ENCODE data around the gene TTC7B. TPM values are rescaled to one million over a fixed set of nuclear protein-coding genes. Genes with fewer than 3 reads are reported as not detected.
A peak's percentile ranks its signal among the peaks of the same experiment; 100 is the strongest.
"Not testable (repeated sequence)": the region's sequence is repeated elsewhere in the genome, so short reads cannot be mapped to it uniquely, and the experiment has no call there.

Gene TTC7B
- total RNA-seq, 2 experiments from 2014 or later: 8.8 to 9.5 TPM

- H3K36me3 Mint-ChIP-seq (ENCODE audit: low read depth): peaks cover 21% of the 10 kb centered on the region
- DNase-seq, H3K27me3 Mint-ChIP-seq, POLR2A ChIA-PET, H3K4me3 Mint-ChIP-seq, H3K27ac Mint-ChIP-seq, CTCF ChIA-PET: not testable (repeated sequence)
- peaks cover 17% of the 10 kb centered on the region for H3K9me3 Mint-ChIP-seq
- peaks cover 26% of the 10 kb centered on the region for H3K4me1 Mint-ChIP-seq
Measured at GRCh38 chr14:90823542-90823941, 7.3 kb upstream of the TTC7B start.

GRCh38 chr14:90820958-90821357 lies 4.7 kb upstream of the TTC7B start:
- Mint-ChIP-seq H3K27me3 (peaks cover 11% of the 10 kb centered on the region), H3K9me3 (peaks cover 17% of the 10 kb centered on the region), H3K27ac (no peak overlapping the region), H3K4me1 (peaks cover 15% of the 10 kb centered on the region), H3K36me3 (ENCODE audit: low read depth) (peaks cover 17% of the 10 kb centered on the region), H3K4me3 (no peak overlapping the region)
- POLR2A ChIA-PET: interaction anchor here (0.9 to 2.0 kb wide), 3 partner anchors 8 to 438 kb away, joined by 3 to 10 read pairs (median 3); no protein-coding TSS in a partner anchor
- CTCF ChIA-PET: interaction anchor here (0.5 to 1.6 kb wide), 5 partner anchors 15 to 466 kb away, joined by 3 to 6 read pairs (median 3); no protein-coding TSS in a partner anchor
- peak; percentile 82 for DNase-seq

- peaks cover 19% of the 10 kb centered on the region for H3K4me1 Mint-ChIP-seq
- DNase-seq: no peak
- peaks cover 18% of the 10 kb centered on the region for H3K27me3 Mint-ChIP-seq
- peaks cover 12% of the 10 kb centered on the region for H3K9me3 Mint-ChIP-seq
- H3K27ac Mint-ChIP-seq: no peak overlapping the region
- peaks cover 14% of the 10 kb centered on the region for H3K36me3 Mint-ChIP-seq (ENCODE audit: low read depth)
- ChIA-PET CTCF (interaction anchor here (1.6 kb wide), 1 partner anchor 61 kb away, joined by 5 read pairs; no protein-coding TSS in a partner anchor), POLR2A (interaction anchor here (0.8 to 2.0 kb wide), 2 partner anchors 10 to 61 kb away, joined by 3 to 10 read pairs; no protein-coding TSS in a partner anchor)
- H3K4me3 Mint-ChIP-seq: no peak overlapping the region
Measured at GRCh38 chr14:90819734-90820393, 3.6 kb upstream of the TTC7B start.

DNA sequence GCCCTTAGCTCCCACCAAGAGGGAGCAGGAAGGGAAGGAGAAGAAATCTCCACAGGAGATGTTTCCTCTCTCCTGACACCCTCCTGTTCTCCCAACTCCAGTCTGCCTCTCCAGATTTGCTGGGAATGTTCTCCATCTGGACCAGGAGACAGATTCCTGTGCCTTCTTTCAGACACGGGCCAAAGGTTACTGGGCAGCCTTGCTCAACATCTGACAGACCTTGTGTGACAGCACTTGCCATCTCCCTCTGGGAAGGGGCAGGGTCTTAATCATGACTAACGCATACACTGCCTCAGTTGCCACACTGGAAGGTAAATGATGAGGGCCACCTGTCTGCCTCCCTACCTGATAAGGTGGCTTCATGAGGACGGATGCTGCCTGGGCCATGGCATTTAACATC lies 2.5 kb upstream of the TTC7B start:
- CTCF ChIA-PET: interaction anchor here (0.7 kb wide), 1 partner anchor 72 kb away, joined by 3 read pairs; no protein-coding TSS in a partner anchor

DNA sequence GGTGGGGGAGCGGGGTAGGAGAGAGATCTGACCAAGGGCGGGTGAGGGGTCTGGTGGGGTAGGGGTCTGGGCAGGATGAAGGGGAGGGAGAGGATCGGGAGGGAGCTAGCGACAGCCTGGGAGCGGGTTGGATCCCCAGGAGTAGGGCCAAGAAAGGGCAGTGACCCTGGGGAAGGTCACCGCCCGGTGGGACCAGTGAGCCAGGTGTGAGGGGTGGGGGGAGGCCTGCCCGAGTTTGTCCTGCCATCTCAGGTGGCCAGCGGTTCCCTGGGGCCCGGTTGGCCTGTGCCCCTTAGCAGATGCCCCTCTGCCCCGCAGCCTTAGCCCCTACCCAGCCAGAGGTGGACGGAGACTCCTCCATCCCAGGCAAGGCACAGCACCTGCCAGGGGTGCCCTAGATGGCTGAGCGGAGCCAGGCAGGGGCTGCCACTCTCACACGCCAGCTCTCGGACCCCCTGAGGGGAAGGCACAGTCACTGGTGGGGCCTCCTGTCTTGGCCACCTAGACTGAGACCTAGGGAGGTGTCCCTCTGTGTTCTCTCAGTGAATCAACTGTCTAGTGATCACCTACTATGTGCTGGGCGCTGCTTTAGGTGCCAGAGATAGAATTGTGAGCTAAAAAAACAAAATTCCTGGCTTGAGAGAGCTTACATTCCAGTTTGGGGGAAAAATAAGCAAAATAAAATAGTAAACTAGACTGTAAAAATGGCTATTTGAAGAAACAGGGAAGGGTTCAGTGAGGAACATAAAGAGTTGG lies 629 bp upstream of the TTC7B start:
- DNase-seq: no peak
- H3K4me3 Mint-ChIP-seq: peak overlapping the region; percentile 34
- peaks cover under 1% of the 10 kb centered on the region for H3K36me3 Mint-ChIP-seq (ENCODE audit: low read depth)
- peaks cover 20% of the 10 kb centered on the region for H3K4me1 Mint-ChIP-seq
- ChIA-PET POLR2A (interaction anchor here (1.0 to 1.3 kb wide), 2 partner anchors 10 to 58 kb away, joined by 4 read pairs; no protein-coding TSS in a partner anchor), CTCF (interaction anchor here (0.6 to 1.6 kb wide), 4 partner anchors 12 to 311 kb away, joined by 4 to 9 read pairs (median 6); no protein-coding TSS in a partner anchor)
- no peak overlapping the region for H3K27ac Mint-ChIP-seq
- peaks cover 23% of the 10 kb centered on the region for H3K27me3 Mint-ChIP-seq
- no peaks in the 10 kb centered on the region for H3K9me3 Mint-ChIP-seq

More for the DNA sequence above, 2.5 kb upstream of the TTC7B start:
- Mint-ChIP-seq H3K27ac (no peak overlapping the region), H3K36me3 (ENCODE audit: low read depth) (peaks cover 8% of the 10 kb centered on the region), H3K4me1 (peaks cover 21% of the 10 kb centered on the region), H3K27me3 (peaks cover 23% of the 10 kb centered on the region), H3K9me3 (peaks cover 6% of the 10 kb centered on the region), H3K4me3 (no peak overlapping the region)
- POLR2A ChIA-PET: no interaction called here
- no peak for DNase-seq

DNA sequence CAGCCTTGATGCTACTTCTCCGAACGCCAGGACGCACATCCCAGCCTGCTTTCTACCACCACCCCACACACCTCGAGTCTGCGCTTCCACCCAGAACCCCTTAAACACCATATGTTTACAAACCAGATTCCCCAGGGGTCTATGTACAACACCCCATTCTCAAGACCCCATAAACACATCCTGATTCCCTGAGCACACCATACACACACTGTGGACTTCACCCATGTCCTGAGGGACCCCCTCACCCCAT lies 733 bp downstream of the TTC7B start:
- Mint-ChIP-seq H3K36me3 (ENCODE audit: low read depth) (no peaks in the 10 kb centered on the region), H3K27me3 (peaks cover 23% of the 10 kb centered on the region), H3K27ac (no peak overlapping the region), H3K9me3 (no peaks in the 10 kb centered on the region), H3K4me3 (peak overlapping the region; percentile 67), H3K4me1 (peaks cover 10% of the 10 kb centered on the region)
- POLR2A ChIA-PET: interaction anchor here (0.8 to 1.0 kb wide), 2 partner anchors 13 to 57 kb away, joined by 3 to 4 read pairs; no protein-coding TSS in a partner anchor
- DNase-seq: no peak
- CTCF ChIA-PET: interaction anchor here (1.6 kb wide), 1 partner anchor 14 kb away, joined by 9 read pairs; no protein-coding TSS in a partner anchor

GRCh38 chr14:90814806-90815571 lies 1.2 kb downstream of the TTC7B start:
- Mint-ChIP-seq H3K36me3 (ENCODE audit: low read depth) (no peaks in the 10 kb centered on the region), H3K27ac (no peak overlapping the region), H3K27me3 (peaks cover 23% of the 10 kb centered on the region), H3K4me3 (peak overlapping the region; percentile 67), H3K4me1 (peaks cover 7% of the 10 kb centered on the region), H3K9me3 (no peaks in the 10 kb centered on the region)
- ChIA-PET POLR2A (interaction anchor here (0.8 kb wide), 1 partner anchor 14 kb away, joined by 3 read pairs; no protein-coding TSS in a partner anchor), CTCF (interaction anchor here (1.6 kb wide), 1 partner anchor 14 kb away, joined by 9 read pairs; no protein-coding TSS in a partner anchor)
- no peak for DNase-seq

- Mint-ChIP-seq H3K9me3 (no peaks in the 10 kb centered on the region), H3K27me3 (peaks cover 23% of the 10 kb centered on the region), H3K36me3 (ENCODE audit: low read depth) (no peaks in the 10 kb centered on the region), H3K4me1 (peaks cover 6% of the 10 kb centered on the region), H3K27ac (no peak overlapping the region), H3K4me3 (no peak overlapping the region)
- POLR2A ChIA-PET: interaction anchor here (0.7 kb wide), 1 partner anchor 8 kb away, joined by 3 read pairs; no protein-coding TSS in a partner anchor
- CTCF ChIA-PET: no interaction called here
- DNase-seq: no peak
Measured at GRCh38 chr14:90813442-90813841, 2.8 kb downstream of the TTC7B start.

DNA sequence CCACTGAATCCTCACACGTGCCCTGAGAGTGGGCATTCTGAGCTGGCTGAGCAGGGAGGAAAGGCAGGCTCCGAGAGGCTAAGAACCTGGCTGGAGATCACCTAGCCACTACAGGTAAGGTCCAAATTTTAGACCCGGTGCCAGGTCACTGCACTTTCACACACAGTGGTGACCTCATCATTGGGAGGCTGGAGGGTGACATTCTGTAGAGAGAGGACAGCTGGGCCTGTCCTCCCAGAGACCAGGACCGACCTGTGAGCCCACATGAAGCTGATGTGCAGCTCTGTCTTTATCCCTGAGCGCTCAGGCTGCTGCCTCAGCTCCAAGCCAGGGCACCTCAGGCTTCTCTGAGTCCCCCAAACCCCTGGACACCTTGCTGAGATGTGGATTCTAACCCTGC lies 4.1 kb downstream of the TTC7B start:
- no peak overlapping the region for H3K4me3 Mint-ChIP-seq

GRCh38 chr14:90811641-90812040 lies 4.6 kb downstream of the TTC7B start:
- ChIA-PET CTCF (interaction anchor here (0.8 kb wide), 1 partner anchor 53 kb away, joined by 3 read pairs; no protein-coding TSS in a partner anchor), POLR2A (no interaction called here)

More for the DNA sequence above, 4.1 kb downstream of the TTC7B start:
- peaks cover 13% of the 10 kb centered on the region for H3K27me3 Mint-ChIP-seq
- no peaks in the 10 kb centered on the region for H3K9me3 Mint-ChIP-seq
- POLR2A ChIA-PET: no interaction called here
- peaks cover 6% of the 10 kb centered on the region for H3K4me1 Mint-ChIP-seq
- DNase-seq: no peak
- H3K36me3 Mint-ChIP-seq (ENCODE audit: low read depth): no peaks in the 10 kb centered on the region
- CTCF ChIA-PET: interaction anchor here (0.8 kb wide), 1 partner anchor 53 kb away, joined by 3 read pairs; no protein-coding TSS in a partner anchor
- H3K27ac Mint-ChIP-seq: no peak overlapping the region

GRCh38 chr14:90810806-90811205 lies 5.4 kb downstream of the TTC7B start:
- Mint-ChIP-seq H3K27ac (no peak overlapping the region), H3K36me3 (ENCODE audit: low read depth) (no peaks in the 10 kb centered on the region), H3K4me3 (no peak overlapping the region), H3K4me1 (peaks cover 6% of the 10 kb centered on the region), H3K9me3 (no peaks in the 10 kb centered on the region), H3K27me3 (peaks cover 12% of the 10 kb centered on the region)
- CTCF ChIA-PET: no interaction called here
- no peak for DNase-seq
- POLR2A ChIA-PET: no interaction called here

More at GRCh38 chr14:90811641-90812040, 4.6 kb downstream of the TTC7B start:
- DNase-seq: no peak
- H3K36me3 Mint-ChIP-seq (ENCODE audit: low read depth): no peaks in the 10 kb centered on the region
- no peak overlapping the region for H3K27ac Mint-ChIP-seq
- H3K9me3 Mint-ChIP-seq: no peaks in the 10 kb centered on the region
- H3K4me3 Mint-ChIP-seq: no peak overlapping the region
- H3K4me1 Mint-ChIP-seq: peaks cover 6% of the 10 kb centered on the region
- peaks cover 12% of the 10 kb centered on the region for H3K27me3 Mint-ChIP-seq

DNA sequence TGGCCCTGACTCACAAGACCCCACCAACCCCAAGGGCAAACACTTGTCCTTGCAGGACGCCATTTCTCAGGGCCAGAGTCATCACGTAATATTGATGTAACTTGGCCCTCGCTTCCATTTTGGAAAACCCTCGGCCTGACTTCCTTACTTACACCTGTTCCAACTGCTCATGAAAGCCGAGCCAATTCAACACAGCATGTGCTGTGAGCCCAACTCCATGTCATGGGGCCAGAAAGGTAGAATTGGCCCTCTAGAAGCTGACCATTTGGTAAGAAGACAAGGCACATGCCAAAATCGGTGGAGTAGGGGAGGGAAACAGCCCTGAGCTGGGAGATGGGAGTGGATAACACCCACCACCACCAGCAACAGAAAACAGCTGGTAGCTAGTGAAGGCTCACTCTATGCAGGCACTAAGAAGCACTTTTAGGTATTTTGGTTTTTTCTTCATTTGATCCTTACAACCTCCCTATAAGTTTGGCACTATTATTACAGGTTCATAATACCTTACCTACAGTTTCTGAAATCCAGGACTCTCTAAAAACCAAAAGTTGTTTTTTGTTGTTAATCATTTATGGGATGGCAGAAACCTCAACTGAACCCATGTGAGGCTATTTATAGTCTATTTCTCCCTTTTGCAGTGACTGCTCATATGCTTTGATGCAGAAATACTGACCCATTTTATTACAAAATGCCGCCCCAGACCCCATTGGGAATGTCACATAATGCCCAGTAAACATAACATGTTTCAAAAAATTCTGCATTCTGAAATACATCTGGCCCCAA lies 6.5 kb downstream of the TTC7B start:
- H3K9me3 Mint-ChIP-seq: no peaks in the 10 kb centered on the region

More for the DNA sequence above, 6.5 kb downstream of the TTC7B start:
- ChIA-PET CTCF (no interaction called here), POLR2A (interaction anchor here (1.2 kb wide), 1 partner anchor 10 kb away, joined by 3 read pairs; no protein-coding TSS in a partner anchor)
- no peak overlapping the region for H3K27ac Mint-ChIP-seq
- DNase-seq: no peak
- H3K36me3 Mint-ChIP-seq (ENCODE audit: low read depth): no peaks in the 10 kb centered on the region
- H3K4me3 Mint-ChIP-seq: no peak overlapping the region
- H3K27me3 Mint-ChIP-seq: peaks cover 4% of the 10 kb centered on the region
- peaks cover 2% of the 10 kb centered on the region for H3K4me1 Mint-ChIP-seq

Data from activated CD4-positive, alpha-beta memory T cell treated with anti-CD3 and anti-CD28 coated beads, Interleukin-2, amount 10 ng/mL, durations not matched to agents 7 days and 5 days (primary cell).